ENCODE results near the gene LCP2.
A peak's percentile ranks its signal among the peaks of the same experiment; 100 is the strongest.

The LCP2 gene

GRCh38 chr5:170294556-170294955 is 3.0 kb downstream of the LCP2 start:
- no peak for DNase-seq

GRCh38 chr5:170294057-170294456 is 3.5 kb downstream of the LCP2 start:
- no peak for DNase-seq

- DNase-seq = peak; percentile 42
Observed at GRCh38 chr5:170293273-170293672, 4.3 kb downstream of the LCP2 start.

GRCh38 chr5:170292179-170293104 is 5.1 kb downstream of the LCP2 start:
- DNase-seq = no peak

- no peak for DNase-seq
Observed at GRCh38 chr5:170290498-170290897, 7.1 kb downstream of the LCP2 start.

- no peak for DNase-seq
Observed at GRCh38 chr5:170289764-170290163, 7.8 kb downstream of the LCP2 start.

- DNase-seq = no peak
Observed at GRCh38 chr5:170289121-170289520, 8.5 kb downstream of the LCP2 start.

- DNase-seq = no peak
Observed at GRCh38 chr5:170288551-170288950, 9.0 kb downstream of the LCP2 start.

GRCh38 chr5:170288151-170288550 is 9.4 kb downstream of the LCP2 start:
- no peak for DNase-seq

- DNase-seq = no peak
Observed at GRCh38 chr5:170287532-170287931, 10.0 kb downstream of the LCP2 start.

GRCh38 chr5:170286386-170286925 is 11.1 kb downstream of the LCP2 start:
- DNase-seq = no peak

- no peak for DNase-seq
Observed at GRCh38 chr5:170285181-170285580, 12.4 kb downstream of the LCP2 start.

- DNase-seq = no peak
Observed at GRCh38 chr5:170284231-170284630, 13.3 kb downstream of the LCP2 start.

- DNase-seq = no peak
Observed at GRCh38 chr5:170283296-170283695, 14.3 kb downstream of the LCP2 start.

GRCh38 chr5:170280011-170280493 is 17.5 kb downstream of the LCP2 start:
- DNase-seq = no peak

GRCh38 chr5:170279459-170279817 is 18.1 kb downstream of the LCP2 start:
- DNase-seq = no peak

- DNase-seq = peak; percentile 25
Observed at GRCh38 chr5:170278611-170279458, 18.7 kb downstream of the LCP2 start.

- DNase-seq = no peak
Observed at GRCh38 chr5:170277867-170278281, 19.7 kb downstream of the LCP2 start.

- DNase-seq = no peak
Observed at GRCh38 chr5:170276140-170276539, 21.4 kb downstream of the LCP2 start.

GRCh38 chr5:170275376-170275994 is 22.1 kb downstream of the LCP2 start:
- no peak for DNase-seq

GRCh38 chr5:170273968-170274710 is 23.4 kb downstream of the LCP2 start:
- DNase-seq = peak; percentile 35
